Stomach (tissue), 4 donors: ENCODE measurements around the gene FYTTD1.

Source experiments
- POLR2AphosphoS5 ChIP-seq, 3 donors: sonication (generic); formaldehyde crosslinking; IDR thresholded peaks; one replicate each; pipeline ENCODE4 v1.6.1; 2016; ENCODE audit warnings: antibody characterized with exemption in 3 of 3
- TF ChIP-seq, protein P1 (sequence below), 7 experiments: fragments of 450-650 bp in 4 of 7; fragments of 200-600 bp in 3 of 7; sonication (generic) in 3 of 7; IDR thresholded peaks; one replicate each; pipeline ENCODE4 v1.5.1; 2016 to 2019; ENCODE audit warnings: antibody characterized with exemption in 7 of 7, control low read depth in 2 of 7, mild to moderate bottlenecking in 1 of 7

DNA sequence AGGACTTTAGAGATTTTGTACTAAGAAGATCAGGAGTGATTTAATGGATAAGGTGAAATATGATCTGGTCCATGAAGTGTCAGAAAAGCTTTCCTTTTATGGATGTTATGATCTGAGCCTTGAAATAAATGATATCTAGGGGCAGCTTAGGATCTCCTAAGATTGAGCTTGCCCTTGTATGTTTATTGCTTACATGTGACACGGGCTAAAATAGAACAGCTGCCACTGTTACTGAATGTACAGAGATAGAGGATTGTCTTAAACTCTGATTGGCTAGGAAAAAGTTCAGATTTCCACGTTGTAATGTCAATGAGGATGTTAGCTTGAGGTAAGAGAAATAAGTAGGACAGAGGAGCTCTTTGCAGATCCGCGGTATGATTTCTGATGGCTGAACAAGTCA lies 8.8 kb downstream of the FYTTD1 start:
- TF ChIP-seq, protein P1, sequence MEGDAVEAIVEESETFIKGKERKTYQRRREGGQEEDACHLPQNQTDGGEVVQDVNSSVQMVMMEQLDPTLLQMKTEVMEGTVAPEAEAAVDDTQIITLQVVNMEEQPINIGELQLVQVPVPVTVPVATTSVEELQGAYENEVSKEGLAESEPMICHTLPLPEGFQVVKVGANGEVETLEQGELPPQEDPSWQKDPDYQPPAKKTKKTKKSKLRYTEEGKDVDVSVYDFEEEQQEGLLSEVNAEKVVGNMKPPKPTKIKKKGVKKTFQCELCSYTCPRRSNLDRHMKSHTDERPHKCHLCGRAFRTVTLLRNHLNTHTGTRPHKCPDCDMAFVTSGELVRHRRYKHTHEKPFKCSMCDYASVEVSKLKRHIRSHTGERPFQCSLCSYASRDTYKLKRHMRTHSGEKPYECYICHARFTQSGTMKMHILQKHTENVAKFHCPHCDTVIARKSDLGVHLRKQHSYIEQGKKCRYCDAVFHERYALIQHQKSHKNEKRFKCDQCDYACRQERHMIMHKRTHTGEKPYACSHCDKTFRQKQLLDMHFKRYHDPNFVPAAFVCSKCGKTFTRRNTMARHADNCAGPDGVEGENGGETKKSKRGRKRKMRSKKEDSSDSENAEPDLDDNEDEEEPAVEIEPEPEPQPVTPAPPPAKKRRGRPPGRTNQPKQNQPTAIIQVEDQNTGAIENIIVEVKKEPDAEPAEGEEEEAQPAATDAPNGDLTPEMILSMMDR (IDR thresholded peaks at IDR 0.05), result no peak
- TF ChIP-seq POLR2AphosphoS5 (IDR thresholded peaks at IDR 0.05), result no peak
